GM23338 (cell line): ENCODE data around the gene AP1M2. TPM values are rescaled to one million over a fixed set of nuclear protein-coding genes. Genes with fewer than 3 reads are reported as not detected.

ENCODE experiments used
- ATAC-seq: fragments of 200-7000 bp; cut with Tn5 transposase; 3 replicates; pipeline ENCODE4 v1.9.1; 2020
- DNase-seq: peaks from one replicate; pipeline ENCODE4 v3.0.0-alpha.2; 2015; ENCODE audit warnings: low spot score
- H2AFZ ChIP-seq: fragments of 200-600 bp; sonication (generic); 2 replicates; pipeline ENCODE4 v1.8.0; 2016; ENCODE audit warnings: antibody characterized with exemption, mild to moderate bottlenecking, moderate library complexity
- H3F3A ChIP-seq: fragments of 200-600 bp; sonication (generic); replicated peaks from 2 replicates; pipeline ENCODE4 v1.8.0; 2017; ENCODE audit warnings: antibody characterized with exemption, mixed run types, low read depth
- H3K27ac ChIP-seq: fragments of 200-600 bp; sonication (generic); 2 replicates; pipeline ENCODE4 v1.6.1; 2016; ENCODE audit warnings: low read depth
- H3K27me3 ChIP-seq: fragments of 200-600 bp; sonication (generic); 2 replicates; pipeline ENCODE4 v1.8.0; 2016; ENCODE audit warnings: mild to moderate bottlenecking, mixed run types, moderate library complexity; ENCODE audit not compliant: insufficient read depth
- H3K36me3 ChIP-seq: fragments of 200-600 bp; sonication (generic); 2 replicates; pipeline ENCODE4 v1.8.0; 2016; ENCODE audit warnings: mild to moderate bottlenecking; ENCODE audit not compliant: insufficient read depth
- H3K4me1 ChIP-seq: fragments of 200-600 bp; sonication (generic); 2 replicates; pipeline ENCODE4 v1.8.0; 2016; ENCODE audit warnings: mild to moderate bottlenecking, moderate library complexity; ENCODE audit not compliant: insufficient read depth
- H3K4me2 ChIP-seq: fragments of 200-600 bp; sonication (generic); 2 replicates; pipeline ENCODE4 v1.7.1; 2017; ENCODE audit warnings: mixed run types
- H3K4me3 ChIP-seq: fragments of 200-600 bp; sonication (generic); 2 replicates; pipeline ENCODE4 v1.6.1; 2016; ENCODE audit warnings: mixed run types
- H3K79me2 ChIP-seq: fragments of 200-600 bp; sonication (generic); replicated peaks from 2 replicates; pipeline ENCODE4 v1.8.0; 2017; ENCODE audit warnings: mild to moderate bottlenecking; ENCODE audit not compliant: insufficient read depth
- H3K9me2 ChIP-seq: fragments of 200-600 bp; sonication (generic); 2 replicates; pipeline ENCODE4 v1.8.0; 2017; ENCODE audit not compliant: insufficient read depth
- H4K20me1 ChIP-seq: fragments of 200-600 bp; sonication (generic); replicated peaks from 2 replicates; pipeline ENCODE4 v1.8.0; 2017; ENCODE audit warnings: mild to moderate bottlenecking; ENCODE audit not compliant: insufficient read depth
- H3K27ac Mint-ChIP-seq: 2 replicates; pipeline ENCODE4 v1.8.0; 2020; ENCODE audit warnings: inconsistent platforms, mild to moderate bottlenecking, moderate library complexity, mixed read lengths
- H3K27me3 Mint-ChIP-seq: 3 replicates; pipeline ENCODE4 v1.8.0; 2022; ENCODE audit warnings: low read depth, mild to moderate bottlenecking, moderate library complexity, mixed read lengths, inconsistent platforms; ENCODE audit not compliant: insufficient read depth, poor library complexity
- H3K36me3 Mint-ChIP-seq: 3 replicates; pipeline ENCODE4 v1.8.0; 2021; ENCODE audit warnings: low read depth, mild to moderate bottlenecking, inconsistent platforms, moderate library complexity, mixed read lengths
- H3K4me1 Mint-ChIP-seq: 3 replicates; pipeline ENCODE4 v1.8.0; 2020; ENCODE audit warnings: mild to moderate bottlenecking, inconsistent platforms, mixed read lengths
- H3K4me3 Mint-ChIP-seq: 3 replicates; pipeline ENCODE4 v1.8.0; 2021; ENCODE audit warnings: moderate library complexity, mild to moderate bottlenecking, inconsistent platforms, mixed read lengths
- H3K9me3 Mint-ChIP-seq: 3 replicates; pipeline ENCODE4 v1.8.0; 2020; ENCODE audit warnings: moderate library complexity, mild to moderate bottlenecking, inconsistent platforms, mixed read lengths
- CTCF ChIP-seq, 2 experiments: fragments of 200-600 bp in 1 of 2; sonication (generic) in 1 of 2; conservative IDR thresholded peaks; 2 replicates each; pipeline versions ENCODE4 v1.5.1 to v1.6.1; 2016 to 2017; ENCODE audit warnings: antibody characterized with exemption in 2 of 2, low read depth in 2 of 2, mild to moderate bottlenecking in 2 of 2, moderate library complexity in 1 of 2
- ETS1 ChIP-seq: IDR thresholded peaks from 2 replicates; pipeline ENCODE4 v1.6.1; 2016; ENCODE audit warnings: antibody characterized with exemption
- EZH2 ChIP-seq: fragments of 200-600 bp; sonication (generic); IDR thresholded peaks from one replicate; pipeline ENCODE4 v1.8.0; 2017; ENCODE audit warnings: antibody characterized with exemption, mild to moderate bottlenecking, low read depth; ENCODE audit not compliant: unreplicated experiment
- EZH2phosphoT487 ChIP-seq: fragments of 200-600 bp; sonication (generic); IDR thresholded peaks from one replicate; pipeline ENCODE4 v1.8.1; 2018; ENCODE audit warnings: antibody characterized with exemption; ENCODE audit not compliant: unreplicated experiment
- JUNB ChIP-seq: IDR thresholded peaks from one replicate; pipeline ENCODE4 v1.6.1; 2016; ENCODE audit warnings: antibody characterized with exemption; ENCODE audit not compliant: unreplicated experiment
- NANOG ChIP-seq: IDR thresholded peaks from 2 replicates; pipeline ENCODE4 v1.6.1; 2016; ENCODE audit warnings: antibody characterized with exemption, borderline replicate concordance
- POLR2AphosphoS5 ChIP-seq: IDR thresholded peaks from 2 replicates; pipeline ENCODE4 v1.6.1; 2016; ENCODE audit warnings: antibody characterized with exemption, low read depth
- REST ChIP-seq: IDR thresholded peaks from one replicate; pipeline ENCODE4 v1.6.1; 2018; ENCODE audit warnings: antibody characterized with exemption; ENCODE audit not compliant: unreplicated experiment
- STAT1 ChIP-seq: IDR thresholded peaks from one replicate; pipeline ENCODE4 v1.6.1; 2016; ENCODE audit warnings: antibody characterized with exemption; ENCODE audit not compliant: unreplicated experiment
- ZNF114 ChIP-seq: fragments of 250-450 bp; sonication (Bioruptor Pico); IDR thresholded peaks from 2 replicates; pipeline ENCODE4 v1.5.0; 2020; ENCODE audit warnings: mild to moderate bottlenecking, moderate library complexity
- ZNF331 ChIP-seq: fragments of 250-450 bp; sonication (Bioruptor Pico); IDR thresholded peaks from 2 replicates; pipeline ENCODE4 v1.5.0; 2020; ENCODE audit warnings: low read depth, mild to moderate bottlenecking, moderate library complexity
- ZNF462 ChIP-seq: fragments of 250-450 bp; sonication (Bioruptor Pico); IDR thresholded peaks from 2 replicates; pipeline ENCODE4 v1.5.0; 2020; ENCODE audit warnings: mild to moderate bottlenecking, moderate library complexity
- polyA plus RNA-seq: library from polyadenylated mRNA; unstranded; fragments of >200 nt; fragmentation: Nextera tagmentation; extraction: Ambion mirVana; gene quantifications from 2 replicates; pipeline ENCODE4 v1.2.1, GENCODE V29; 2016
- total RNA-seq: library from RNA; depleted of rRNA; stranded (reverse); fragments of >200 nt; shearing (Covaris generic); gene quantifications from 2 replicates; pipeline ENCODE4 v1.2.3, GENCODE V29; 2014

Gene AP1M2
- total and polyA plus RNA-seq, 2 experiments from 2014 or later: 128 to 165 TPM

- TF ChIP-seq ZNF462: no peak
- TF ChIP-seq JUNB: no peak
Measured at GRCh38 chr19:10554760-10555609, 32.1 kb downstream of the AP1M2 start (continued).

GRCh38 chr19:10553943-10554381 is 33.1 kb downstream of the AP1M2 start:
- no peaks in the 10 kb centered on the region for H3K79me2 ChIP-seq
- H3K4me1 Mint-ChIP-seq: no peaks in the 10 kb centered on the region
- TF ChIP-seq POLR2AphosphoS5: no peak
- no peak for TF ChIP-seq ETS1
- TF ChIP-seq JUNB: no peak
- no peak for TF ChIP-seq EZH2
- TF ChIP-seq ZNF331 (CRISPR knock-in tag): no peak
- no peak for TF ChIP-seq ZNF114 (CRISPR knock-in tag)
- TF ChIP-seq CTCF (conservative IDR thresholded peaks at IDR 0.05; ENCODE audit: low read depth in 2 of 2): no peak
- no peak for TF ChIP-seq EZH2phosphoT487
- no peak for TF ChIP-seq REST
- TF ChIP-seq NANOG: no peak
- TF ChIP-seq STAT1: no peak
- H3K9me3 Mint-ChIP-seq: no peaks in the 10 kb centered on the region
- peaks cover 22% of the 10 kb centered on the region for H3K27me3 Mint-ChIP-seq
- peaks cover 30% of the 10 kb centered on the region for H3F3A ChIP-seq
- H3K4me3 Mint-ChIP-seq: no peak overlapping the region
- H2AFZ ChIP-seq: no peak overlapping the region
- no peaks in the 10 kb centered on the region for H3K9me2 ChIP-seq
- no peak for DNase-seq
- no peaks in the 10 kb centered on the region for H3K4me1 ChIP-seq
- H3K4me3 ChIP-seq: no peak overlapping the region
- H3K27me3 ChIP-seq: no peaks in the 10 kb centered on the region
- no peak for ATAC-seq
- H3K36me3 Mint-ChIP-seq: peaks cover 87% of the 10 kb centered on the region
- H4K20me1 ChIP-seq: peaks cover 8% of the 10 kb centered on the region
- peaks cover 16% of the 10 kb centered on the region; the same call in 1 of the 2 replicates for H3K36me3 ChIP-seq
- H3K4me2 ChIP-seq: no peak overlapping the region
- H3K27ac ChIP-seq: no peak overlapping the region
- no peak overlapping the region for H3K27ac Mint-ChIP-seq
